Large intestine (tissue), 3 donors: ENCODE data around the gene IGSF1. TPM values are rescaled to one million over a fixed set of nuclear protein-coding genes. Genes with fewer than 3 reads are reported as not detected.

Experiments
- DNase-seq, 2 donors: peaks; one replicate each; pipeline versions ENCODE4 v3.0.0 to v3.0.0-alpha.2; 2013
- H3K27ac ChIP-seq: one replicate; pipeline ENCODE4 v1.5.1; 2013; ENCODE audit warnings: low read length
- H3K27me3 ChIP-seq: 2 replicates; pipeline ENCODE4 v1.6.1; 2013; ENCODE audit warnings: low read length; ENCODE audit not compliant: control insufficient read depth, insufficient read depth
- H3K36me3 ChIP-seq: 2 replicates; pipeline ENCODE4 v1.6.1; 2013; ENCODE audit warnings: low read length; ENCODE audit not compliant: control insufficient read depth, insufficient read depth
- H3K4me1 ChIP-seq: one replicate; pipeline ENCODE4 v1.6.1; 2013; ENCODE audit warnings: low read length; ENCODE audit not compliant: control insufficient read depth, insufficient read depth
- H3K4me3 ChIP-seq: one replicate; pipeline ENCODE4 v1.5.1; 2013; ENCODE audit warnings: low read length
- H3K9me3 ChIP-seq: one replicate; pipeline ENCODE4 v1.6.1; 2013; ENCODE audit warnings: mild to moderate bottlenecking, low read depth, low read length, moderate library complexity; ENCODE audit not compliant: control insufficient read depth
- WGBS: methylation state at CpG from one replicate; pipeline ENCODE4 v1.1.5; 2013; ENCODE audit warnings: low lambda C conversion rate; ENCODE audit not compliant: insufficient coverage; 5-methylcytosine and 5-hydroxymethylcytosine counted together
- polyA plus RNA-seq: library from polyadenylated mRNA; unstranded; fragments of 120-200 nt; gene quantifications from one replicate; pipeline ENCODE4 v1.2.1, GENCODE V29; 2013

IGSF1 gene
- polyA plus RNA-seq, 1 donor, result 12.3 TPM

DNA sequence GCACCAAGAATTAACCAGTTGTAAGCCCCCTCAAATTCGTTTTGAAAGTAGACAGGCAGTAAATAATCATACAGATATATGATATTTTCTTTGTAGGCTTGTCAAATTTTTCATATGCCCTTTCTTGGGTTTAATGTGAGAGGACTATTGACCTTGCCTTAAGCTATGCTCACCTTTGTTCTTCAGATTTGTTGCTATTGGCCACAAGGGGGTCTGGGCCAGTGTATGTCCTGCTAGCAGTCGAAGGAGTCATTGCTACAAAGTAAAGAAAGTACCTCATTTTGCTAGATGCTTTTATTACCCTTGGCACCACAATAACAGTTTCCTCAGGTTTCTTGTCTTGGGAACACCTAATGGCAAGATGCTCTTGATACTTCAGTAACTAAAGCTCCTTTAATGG, 51.7 kb downstream of the IGSF1 start:
- no peaks in the 10 kb centered on the region for H3K4me1 ChIP-seq

DNA sequence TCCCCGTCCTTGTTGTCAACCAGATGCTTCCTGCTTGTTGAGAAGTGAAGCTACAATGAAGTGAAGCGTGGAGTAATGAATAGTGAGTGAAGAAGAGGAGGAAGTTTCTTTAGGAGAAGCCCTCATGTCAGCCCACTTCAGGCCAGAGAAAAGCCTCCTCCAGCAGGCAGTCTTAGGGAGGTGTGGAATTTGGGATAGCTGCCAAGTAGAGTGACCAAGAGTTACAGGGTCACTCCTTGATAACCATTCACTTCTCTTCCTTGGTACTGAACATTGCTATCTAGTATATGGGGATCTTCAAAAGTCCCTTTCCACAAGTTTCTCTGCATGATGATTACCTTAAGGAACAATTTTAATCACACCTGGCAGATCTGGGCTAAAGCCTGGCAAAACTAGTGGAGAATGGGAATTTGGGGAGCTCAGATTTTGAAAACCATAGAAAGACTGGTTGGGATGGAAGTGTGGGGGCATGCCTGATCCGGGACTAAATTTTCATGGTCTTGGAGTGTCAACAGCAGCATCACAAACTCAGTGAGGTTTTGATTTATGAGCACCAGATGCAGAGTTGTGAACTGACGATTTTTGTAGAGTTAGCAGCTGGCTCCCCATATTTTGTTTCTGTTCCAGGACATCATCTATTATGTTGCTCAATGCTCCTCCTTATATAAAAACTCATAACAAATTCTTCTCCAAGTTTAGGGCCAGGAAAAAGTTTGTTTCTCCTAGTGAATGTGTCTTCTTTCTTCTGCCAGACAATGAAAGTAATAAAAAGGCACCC, 53.1 kb downstream of the IGSF1 start:
- no peak overlapping the region for H3K4me3 ChIP-seq
- no peak overlapping the region for H3K27ac ChIP-seq
- no peaks in the 10 kb centered on the region for H3K27me3 ChIP-seq
- H3K4me1 ChIP-seq, result no peaks in the 10 kb centered on the region
- H3K36me3 ChIP-seq, result no peaks in the 10 kb centered on the region
- DNase-seq, result no peak
- H3K9me3 ChIP-seq, result no peaks in the 10 kb centered on the region
- no CpG with 5 or more reads among the region's 4 CpGs for WGBS

More for the DNA sequence above, 51.7 kb downstream of the IGSF1 start:
- H3K36me3 ChIP-seq, result no peaks in the 10 kb centered on the region
- no peak overlapping the region for H3K4me3 ChIP-seq
- no peaks in the 10 kb centered on the region for H3K9me3 ChIP-seq
- H3K27me3 ChIP-seq, result no peaks in the 10 kb centered on the region
- WGBS, result no CpG with 5 or more reads among the region's 2 CpGs
- no peak for DNase-seq
- H3K27ac ChIP-seq, result no peak overlapping the region

DNA sequence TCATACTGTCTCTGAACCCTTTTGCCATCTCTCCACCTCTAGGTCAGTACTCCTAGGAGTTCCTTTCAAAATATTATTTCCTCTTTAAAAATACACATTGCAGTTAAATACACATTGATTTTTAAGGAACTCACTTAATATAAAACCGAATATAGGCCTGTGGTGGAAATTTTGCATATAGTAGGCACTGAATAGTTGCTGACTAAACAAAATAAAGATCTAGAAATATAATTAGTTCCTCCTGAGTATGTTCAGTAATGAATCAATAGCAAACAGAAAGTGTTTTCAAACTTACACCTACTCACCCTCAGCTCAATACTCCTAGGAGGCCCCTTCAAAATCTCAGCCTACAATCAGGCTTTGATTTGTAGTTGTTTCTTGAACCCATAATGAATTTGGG, 61.5 kb downstream of the IGSF1 start:
- Histone ChIP-seq H3K9me3 (no peaks in the 10 kb centered on the region), H3K4me3 (no peak overlapping the region), H3K27ac (no peak overlapping the region), H3K36me3 (no peaks in the 10 kb centered on the region), H3K4me1 (no peaks in the 10 kb centered on the region), H3K27me3 (no peaks in the 10 kb centered on the region)
- 100% methylated on average over 1 of the region's 1 CpG for WGBS
- no peak for DNase-seq

DNA sequence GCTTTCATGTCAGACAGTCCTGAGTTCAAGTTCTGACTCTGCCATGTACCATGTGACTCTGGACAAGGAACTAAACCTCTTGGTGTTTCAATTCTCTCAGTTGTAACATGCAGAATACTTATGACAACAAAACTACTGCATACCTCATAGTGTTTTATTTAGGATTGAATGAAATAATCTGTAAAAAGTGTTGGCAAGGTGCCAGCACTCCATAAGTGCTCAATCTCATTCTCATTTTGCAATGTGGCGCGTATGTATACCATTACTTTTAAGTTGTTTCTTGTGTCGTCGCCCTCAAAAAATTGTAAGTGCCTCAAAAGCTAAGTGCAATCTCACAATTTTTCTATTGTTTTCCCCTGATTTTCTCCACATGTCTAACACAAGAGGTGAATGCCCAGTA, 62.5 kb downstream of the IGSF1 start:
- no peaks in the 10 kb centered on the region for H3K36me3 ChIP-seq
- H3K27me3 ChIP-seq, result no peaks in the 10 kb centered on the region
- no peak for DNase-seq
- WGBS, result 100% methylated on average over 2 of the region's 4 CpGs
- no peaks in the 10 kb centered on the region for H3K4me1 ChIP-seq
- H3K9me3 ChIP-seq, result no peaks in the 10 kb centered on the region
- no peak overlapping the region for H3K4me3 ChIP-seq
- H3K27ac ChIP-seq, result no peak overlapping the region

DNA sequence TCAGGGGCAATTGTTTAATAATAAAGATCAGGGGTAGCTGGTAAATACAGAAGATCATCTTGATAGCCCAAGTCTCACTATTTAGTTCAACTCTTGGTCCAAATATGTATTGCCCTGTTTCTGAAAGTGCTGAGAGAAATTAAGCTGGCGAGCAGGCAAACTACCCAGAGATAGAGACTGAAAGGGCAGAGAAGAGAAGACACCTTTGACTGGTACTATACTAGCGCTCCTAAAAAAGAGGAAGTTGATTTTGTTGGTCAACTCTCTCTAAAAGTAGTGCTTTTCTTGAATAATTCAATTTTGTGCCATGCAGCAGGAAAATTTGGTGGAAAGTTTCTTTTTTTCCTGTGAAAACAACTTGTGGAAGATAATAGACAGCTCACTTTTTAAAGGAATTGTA, 64.0 kb downstream of the IGSF1 start:
- Histone ChIP-seq H3K36me3 (no peaks in the 10 kb centered on the region), H3K9me3 (no peaks in the 10 kb centered on the region)
- no CpG with 5 or more reads among the region's 2 CpGs for WGBS

More for the DNA sequence above, 64.0 kb downstream of the IGSF1 start:
- H3K4me3 ChIP-seq, result no peak overlapping the region
- no peak overlapping the region for H3K27ac ChIP-seq
- DNase-seq, result no peak
- no peaks in the 10 kb centered on the region for H3K27me3 ChIP-seq
- no peaks in the 10 kb centered on the region for H3K4me1 ChIP-seq

Other genes starting within 250 kb of the IGSF1 start
- gene ARHGAP36, start 231.0 kb downstream of the IGSF1 start, polyA plus RNA-seq, result 0.70 TPM